HG03442 (cell line): ENCODE data around the gene CHN2.

Source experiments
- ATAC-seq: cut with Tn5 transposase; IDR thresholded peaks from one replicate; pipeline ENCODE4 v1.9.1; 2021; ENCODE audit warnings: mild to moderate bottlenecking, moderate library complexity; ENCODE audit not compliant: unreplicated experiment

CHN2 gene

DNA sequence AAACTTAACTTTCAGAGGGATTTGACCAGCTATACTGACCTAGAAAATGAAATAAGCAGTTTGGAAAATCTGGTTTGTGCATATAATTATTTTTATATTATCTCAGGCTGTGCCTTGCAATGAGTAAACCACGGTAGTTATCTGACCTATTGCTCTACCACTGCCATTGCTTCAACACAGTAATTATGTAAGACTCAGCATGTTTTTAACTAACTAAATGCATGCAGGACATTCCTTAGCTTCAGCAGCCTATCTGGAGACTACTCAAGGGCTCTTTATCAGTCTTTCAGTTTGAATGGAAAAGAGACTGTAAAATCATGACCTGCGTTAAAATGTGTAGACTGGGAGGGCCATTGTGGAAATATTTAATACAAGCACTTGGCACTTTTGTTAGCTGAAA, 22.5 kb downstream of the CHN2 start:
- no peak for ATAC-seq

DNA sequence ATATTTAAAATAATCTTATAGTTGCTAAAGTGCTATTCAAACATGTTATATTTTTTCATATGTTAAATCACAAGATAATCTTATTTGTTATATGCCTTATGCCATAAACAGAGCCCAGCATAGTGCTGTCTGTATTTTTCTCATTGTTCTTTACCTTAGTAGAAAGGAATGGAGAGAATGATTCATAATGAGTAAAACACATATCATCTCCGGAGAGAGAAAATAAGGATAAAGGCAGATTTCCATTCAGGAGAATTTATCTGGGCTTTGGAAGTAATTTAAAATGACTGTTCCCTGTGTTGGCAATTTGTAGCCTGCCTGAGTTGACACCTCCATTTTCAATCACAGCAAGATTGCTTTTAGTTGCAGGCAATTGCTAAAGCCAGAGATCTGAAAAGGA, 30.2 kb downstream of the CHN2 start:
- no peak for ATAC-seq

DNA sequence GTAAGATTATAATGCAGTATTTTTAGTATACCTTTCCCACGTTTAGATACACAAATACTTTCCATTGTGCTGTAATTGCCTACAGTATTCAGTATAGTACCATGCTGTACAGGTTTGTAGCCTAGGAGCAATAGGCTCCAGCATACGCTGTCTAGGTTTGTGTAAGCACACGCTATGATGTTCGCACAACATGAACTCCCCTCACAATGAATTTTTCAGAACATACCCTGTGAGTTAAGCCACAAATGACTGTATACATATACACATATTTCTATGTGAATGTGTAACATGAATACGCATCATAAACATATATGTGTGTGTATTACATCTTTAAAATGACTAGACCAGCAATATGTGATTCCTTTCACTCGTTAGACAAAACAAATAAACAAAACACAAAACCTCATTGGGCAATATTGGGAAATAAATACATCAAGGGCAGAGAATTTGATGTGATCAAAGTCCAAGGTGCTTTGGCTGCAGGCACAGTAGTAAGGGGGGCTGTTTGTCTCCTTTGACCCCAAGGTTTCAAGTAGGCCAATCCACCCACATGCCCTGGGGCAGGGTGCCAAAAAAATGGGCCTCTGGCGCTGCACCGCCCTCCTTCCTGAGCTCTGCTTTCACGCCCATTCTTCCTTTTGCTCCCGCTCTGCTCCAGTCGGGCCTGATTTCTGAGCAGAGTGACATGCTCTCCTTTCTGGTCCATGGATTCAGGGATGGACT, 33.9 kb downstream of the CHN2 start:
- no peak for ATAC-seq

DNA sequence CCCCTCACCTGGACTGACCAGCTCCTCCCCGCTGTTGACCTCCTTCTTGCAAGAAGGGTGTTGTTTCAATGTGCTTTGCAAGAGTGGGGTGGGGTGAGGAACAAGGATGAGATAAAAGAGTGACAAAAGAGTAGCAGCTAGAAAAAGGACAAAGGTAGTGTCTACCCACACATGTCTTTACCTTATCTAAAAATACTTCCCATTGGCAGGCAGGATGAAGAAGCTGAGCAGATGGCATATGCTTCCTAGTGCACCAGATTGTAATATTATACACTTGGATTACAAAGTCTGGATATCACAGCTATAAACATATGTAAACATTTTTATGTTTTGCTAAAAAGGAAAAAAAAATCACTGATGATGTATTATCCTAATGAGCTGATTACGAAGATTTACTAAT, 34.5 kb downstream of the CHN2 start:
- no peak for ATAC-seq

DNA sequence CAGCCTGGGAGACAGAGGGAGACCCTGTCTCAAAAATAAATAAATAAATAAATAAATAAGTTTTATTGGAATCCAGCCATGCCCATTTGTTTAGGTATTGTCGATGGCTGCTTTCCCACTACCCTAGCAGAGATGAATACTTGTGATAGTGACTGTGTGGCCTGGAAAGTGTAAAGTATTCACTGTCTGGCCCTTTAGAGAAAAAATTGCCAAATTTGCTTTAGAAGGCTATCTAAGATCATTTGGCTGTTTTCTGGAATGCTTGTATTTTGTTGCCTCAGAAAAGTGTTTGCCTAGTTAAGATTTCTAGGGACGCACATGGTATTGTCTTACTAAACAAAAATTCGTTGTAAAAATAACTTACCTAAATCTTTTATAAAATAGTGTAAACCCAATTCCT, 35.4 kb downstream of the CHN2 start:
- no peak for ATAC-seq

DNA sequence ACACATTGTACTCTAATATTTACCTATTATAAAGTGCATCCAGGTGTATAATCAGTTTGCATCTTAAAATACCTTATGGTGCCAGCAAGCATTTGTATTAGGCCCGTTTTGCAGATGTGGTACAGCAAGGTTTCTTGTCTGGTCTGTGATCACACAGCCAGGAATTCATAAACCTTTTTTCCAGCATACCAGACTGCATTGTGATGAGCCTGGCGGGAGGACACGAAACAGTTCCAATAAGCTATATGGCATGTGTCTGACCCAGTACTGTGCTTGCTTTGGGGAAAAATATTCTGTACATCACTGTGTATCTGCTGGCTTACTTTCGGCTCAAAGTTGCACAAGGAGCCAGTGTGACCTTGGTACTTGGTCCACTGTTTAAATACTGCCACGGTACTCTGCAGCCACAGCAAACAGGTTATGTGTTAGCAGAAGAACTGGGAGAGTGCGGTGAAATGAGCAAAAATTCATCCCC, 36.3 kb downstream of the CHN2 start:
- ATAC-seq = no peak

DNA sequence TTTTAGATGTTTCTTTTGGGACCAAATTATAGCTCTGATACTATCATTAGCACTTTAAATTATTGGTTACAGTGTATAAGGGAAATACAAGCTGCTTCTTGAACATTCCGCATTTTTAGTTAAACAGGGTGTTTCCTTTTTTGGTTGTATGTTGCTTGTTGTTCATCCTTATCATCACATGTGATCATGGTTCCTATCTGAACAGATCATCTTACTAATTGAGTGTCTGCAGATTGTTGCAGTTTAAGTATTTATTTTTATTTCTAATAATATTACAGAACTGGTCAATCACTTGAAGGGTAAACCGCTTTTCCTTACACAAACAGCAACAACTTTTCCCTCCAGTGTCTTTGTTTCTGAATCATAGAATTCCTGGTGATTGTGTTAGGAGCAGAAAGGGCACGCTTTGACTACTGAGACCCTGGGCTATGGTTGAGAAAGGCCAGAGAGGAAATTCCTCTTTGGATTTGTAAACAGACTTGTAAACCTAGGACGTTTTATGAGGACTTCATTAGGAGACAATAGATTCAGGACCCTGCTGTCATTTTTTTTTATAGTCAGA, 37.2 kb downstream of the CHN2 start:
- no peak for ATAC-seq

DNA sequence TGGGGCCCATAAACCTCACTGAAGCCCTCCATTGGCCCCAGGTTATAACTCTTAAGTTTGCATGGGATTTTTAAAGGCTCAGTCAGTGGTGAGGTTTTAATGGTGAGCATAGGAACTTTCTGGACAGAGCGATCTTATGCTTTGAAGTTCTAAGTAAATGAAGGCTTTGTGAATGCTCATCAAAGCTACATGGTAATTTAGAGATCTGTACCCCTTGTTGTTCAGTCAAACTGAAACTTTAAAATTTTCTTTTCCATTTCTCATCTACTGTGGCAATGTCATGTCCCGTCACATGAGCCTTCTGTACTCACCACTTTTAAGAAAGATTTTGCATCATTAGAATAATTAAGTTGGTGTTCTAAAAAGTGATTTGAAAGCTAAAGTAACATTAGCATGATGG, 39.9 kb downstream of the CHN2 start:
- ATAC-seq = no peak

DNA sequence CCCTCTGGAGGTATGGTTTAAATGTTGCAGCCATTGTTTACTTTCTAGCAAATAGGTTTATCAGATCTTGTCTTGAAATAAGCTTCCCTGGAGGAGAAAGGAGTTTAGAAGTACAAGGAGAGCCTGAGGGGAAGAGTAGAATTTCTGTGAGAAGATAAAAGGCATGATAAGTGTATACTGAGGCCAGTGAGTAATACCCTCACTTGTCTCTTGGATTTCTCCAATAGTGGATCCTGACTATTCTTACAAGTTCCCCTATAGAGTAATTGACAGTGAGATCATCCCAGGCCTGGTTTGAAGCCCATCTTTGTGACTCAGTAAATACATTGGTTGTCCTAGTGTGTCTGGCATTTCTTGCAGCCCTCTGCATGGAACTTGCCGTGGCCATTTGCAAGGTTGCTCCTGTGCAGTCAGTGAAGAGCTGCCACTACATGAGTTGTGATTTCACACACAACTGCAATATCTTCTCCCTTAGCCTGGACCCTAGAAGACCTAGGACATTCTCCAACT, 41.6 kb downstream of the CHN2 start:
- no peak for ATAC-seq

DNA sequence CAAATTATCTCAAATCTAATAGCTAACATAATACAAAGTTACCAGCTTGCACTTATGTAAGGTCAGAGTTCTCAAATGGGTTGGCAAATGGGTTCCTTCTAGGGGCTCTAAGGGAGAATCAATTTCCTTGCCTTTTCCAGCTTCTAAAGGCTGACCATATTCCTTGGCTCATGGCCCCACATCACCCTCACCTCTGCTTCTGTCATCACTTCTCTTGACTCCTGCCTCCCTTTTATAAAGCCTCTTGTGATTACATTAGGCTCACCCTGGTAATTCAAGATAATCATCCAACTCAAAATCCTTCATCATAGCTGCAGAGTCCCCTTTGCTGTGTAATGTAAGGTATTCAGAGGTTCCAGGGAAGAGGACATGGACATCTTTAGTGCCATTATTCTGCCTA, 42.1 kb downstream of the CHN2 start:
- ATAC-seq = no peak

DNA sequence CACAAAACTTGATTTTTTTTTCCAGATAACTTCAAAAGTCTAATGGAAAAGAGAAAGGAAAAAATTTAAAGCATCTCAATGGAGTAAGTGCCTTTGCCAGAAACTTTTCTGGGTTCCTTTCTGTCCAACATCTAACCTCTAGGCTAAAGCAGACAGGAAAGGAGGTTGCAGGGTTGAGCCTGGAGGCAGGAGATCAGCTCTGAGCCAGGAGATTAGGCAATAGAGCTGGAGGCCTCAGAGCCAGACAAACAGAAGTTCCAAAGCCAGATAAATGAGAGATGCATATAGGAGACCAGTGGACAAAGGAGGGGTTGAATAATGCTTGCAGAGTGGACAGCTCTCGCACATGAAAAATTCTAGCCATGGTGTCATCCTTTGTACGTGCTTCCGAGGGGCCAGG, 42.9 kb downstream of the CHN2 start:
- ATAC-seq = no peak

DNA sequence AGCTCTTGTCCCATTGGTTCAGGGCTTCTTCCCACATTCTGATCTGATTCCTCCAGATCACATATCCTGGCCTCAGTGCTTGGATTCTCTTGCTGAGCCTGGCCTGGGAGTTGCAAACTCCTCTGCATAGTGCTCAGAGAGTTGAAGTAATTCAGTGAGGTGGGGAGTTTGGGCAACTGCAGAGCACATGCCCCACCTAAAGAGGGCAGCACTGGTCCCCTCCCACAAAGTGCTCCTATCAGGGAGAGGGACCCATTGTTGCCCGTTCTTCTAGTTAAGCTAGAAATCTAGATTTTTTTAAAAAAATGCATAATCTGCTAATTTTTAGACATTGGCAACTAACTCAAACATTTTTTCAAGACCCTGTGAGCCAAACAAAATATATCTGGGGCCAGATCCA, 45.1 kb downstream of the CHN2 start:
- ATAC-seq = no peak

DNA sequence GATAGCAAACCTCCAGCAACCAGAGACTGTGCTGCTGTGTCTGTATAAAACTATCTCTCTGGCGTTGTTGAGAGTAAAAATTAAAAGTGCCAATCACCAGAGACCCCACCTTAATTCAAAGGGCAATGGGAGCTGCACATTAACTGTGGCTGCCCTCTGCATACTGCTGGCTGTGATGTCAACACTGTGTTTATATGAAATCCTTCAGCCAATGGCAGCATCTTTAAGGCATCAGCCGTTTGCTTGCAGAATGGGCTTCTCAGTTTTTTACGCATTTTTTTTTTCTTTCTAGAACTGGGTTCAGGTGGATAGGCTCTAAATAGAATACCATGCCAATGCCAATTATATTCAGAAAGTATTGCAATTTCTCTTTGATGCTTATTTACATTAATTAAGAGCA, 47.7 kb downstream of the CHN2 start:
- ATAC-seq = no peak

DNA sequence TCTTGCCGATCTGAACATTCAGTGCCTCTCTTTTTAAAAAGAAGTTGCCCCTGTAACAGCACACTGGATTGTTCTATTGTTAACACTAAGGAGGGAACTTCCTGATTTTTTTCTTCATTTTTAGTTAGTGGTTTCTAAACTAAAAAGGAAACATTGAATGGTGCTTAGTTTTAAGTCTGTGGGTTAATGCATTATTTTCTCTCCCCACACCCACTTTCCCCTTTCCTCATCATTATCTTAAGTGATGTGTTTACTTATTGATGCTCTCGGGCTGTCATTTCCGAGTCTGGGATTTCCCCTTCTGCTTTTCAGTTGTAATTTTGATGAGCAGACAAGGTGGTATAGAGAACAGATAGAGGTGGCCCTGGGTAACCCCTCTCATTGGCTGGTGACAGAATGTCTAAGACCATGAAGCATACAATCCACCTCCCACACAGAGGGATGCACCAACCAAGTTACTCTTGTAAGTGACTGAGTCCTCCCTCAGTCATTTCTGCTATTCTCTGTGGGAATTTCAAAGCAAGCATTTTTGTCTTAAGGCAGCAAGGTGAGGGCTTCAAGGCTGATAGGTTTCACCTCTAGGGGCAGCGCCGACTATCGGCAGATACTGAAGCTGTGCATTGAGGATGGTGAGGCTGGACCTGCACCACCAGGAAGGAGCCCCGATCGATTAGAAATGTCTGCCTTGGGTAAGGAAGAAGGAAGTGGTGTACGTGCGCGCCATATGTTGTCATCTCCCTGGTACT, 49.5 kb downstream of the CHN2 start:
- ATAC-seq = no peak

DNA sequence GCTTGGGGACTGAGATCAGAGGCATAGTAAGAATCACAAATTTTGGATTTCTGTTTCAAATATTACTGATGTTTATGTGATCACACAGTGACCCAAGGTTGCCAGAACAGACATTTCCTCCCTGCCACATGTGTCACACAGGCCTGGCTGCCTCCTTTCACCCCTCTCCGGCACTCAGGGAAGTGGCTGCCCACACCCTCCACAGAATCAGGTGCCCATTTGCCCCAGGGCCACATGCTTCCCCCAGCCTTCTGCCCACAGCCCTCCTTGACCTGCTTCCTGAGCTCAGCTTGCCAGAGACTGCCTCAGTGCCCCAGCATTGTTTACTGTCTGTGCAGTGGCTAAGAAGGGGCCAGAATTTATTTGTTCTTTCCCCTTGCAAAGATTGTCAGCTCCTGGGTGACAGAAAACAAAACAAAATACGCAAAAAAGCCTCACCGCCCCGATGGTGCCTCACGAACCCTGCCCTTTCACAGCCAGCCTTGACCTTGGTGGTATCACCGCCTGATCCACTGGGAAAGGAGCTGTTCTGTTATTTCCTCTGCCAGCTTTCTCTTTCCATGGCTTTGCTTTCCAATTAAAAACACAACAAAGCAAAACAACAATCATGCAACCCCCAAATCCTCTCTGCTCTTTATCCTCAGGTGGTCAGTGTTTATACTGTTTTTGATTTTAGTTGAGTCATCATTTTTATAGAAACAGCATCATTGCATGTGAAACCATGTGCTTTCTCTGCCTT, 52.8 kb downstream of the CHN2 start:
- ATAC-seq = no peak

DNA sequence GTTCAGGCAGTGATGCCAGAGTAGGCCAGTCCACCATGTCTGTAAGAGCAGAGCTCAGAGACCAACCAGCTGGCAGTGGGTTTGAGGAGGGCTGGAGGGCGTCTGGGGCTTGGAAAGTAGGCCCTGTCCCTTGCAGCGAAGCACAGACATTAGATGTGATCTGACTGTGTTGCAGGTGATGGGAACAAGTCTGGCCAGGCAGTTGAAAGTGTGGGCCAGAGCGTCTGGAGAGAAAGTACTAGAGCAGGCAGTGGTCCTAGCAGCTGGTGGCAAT, 53.3 kb downstream of the CHN2 start:
- no peak for ATAC-seq

DNA sequence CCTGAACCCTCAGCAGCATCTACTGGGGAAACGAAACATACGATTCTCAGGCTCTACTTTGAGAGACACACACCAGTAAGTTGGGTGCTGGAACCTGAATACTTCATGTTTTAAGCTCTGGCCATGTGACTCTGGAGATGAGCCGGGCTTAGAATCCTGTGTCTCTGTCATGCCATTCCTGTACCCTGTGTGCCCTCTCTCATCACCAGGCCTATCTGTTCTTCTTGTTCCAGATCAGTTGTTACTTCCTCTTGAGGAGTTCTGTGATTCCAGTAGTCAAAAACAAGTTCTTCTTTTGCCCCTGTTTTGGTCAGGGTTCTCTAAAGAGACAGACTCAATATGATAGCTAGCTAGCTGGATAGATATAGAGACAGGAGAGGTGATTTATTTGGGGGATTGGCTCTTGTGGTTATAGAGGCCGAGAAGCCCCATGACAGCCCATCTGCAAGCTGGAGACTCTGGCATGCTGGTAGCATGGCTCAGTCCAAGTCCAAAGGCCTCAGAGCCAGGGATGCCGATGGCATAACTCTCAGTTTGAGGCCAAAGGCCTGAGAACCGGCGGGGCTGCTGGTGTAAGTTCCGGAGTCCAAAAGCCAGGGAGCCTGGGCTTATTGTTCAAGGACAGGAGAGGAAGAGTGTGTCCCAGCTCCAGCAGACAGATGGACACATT, 54.3 kb downstream of the CHN2 start:
- ATAC-seq = no peak

DNA sequence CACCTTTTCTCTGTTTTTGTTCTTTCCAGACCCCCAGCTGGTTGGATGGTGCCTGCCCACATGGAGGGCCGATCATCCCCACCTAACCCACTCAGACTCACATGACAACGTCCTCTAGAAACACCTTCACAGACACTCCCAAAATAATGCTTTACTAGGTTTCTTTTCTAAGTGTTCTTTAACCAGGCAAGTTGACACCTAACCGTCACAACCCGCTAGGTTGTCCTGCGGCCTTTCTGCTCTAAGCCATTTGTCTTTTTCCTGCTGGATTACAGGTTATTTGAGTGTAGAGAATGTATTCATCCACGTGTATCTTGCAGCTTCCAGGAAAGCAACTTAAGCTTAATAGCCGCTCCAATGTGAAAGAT, 54.8 kb downstream of the CHN2 start:
- ATAC-seq = no peak

DNA sequence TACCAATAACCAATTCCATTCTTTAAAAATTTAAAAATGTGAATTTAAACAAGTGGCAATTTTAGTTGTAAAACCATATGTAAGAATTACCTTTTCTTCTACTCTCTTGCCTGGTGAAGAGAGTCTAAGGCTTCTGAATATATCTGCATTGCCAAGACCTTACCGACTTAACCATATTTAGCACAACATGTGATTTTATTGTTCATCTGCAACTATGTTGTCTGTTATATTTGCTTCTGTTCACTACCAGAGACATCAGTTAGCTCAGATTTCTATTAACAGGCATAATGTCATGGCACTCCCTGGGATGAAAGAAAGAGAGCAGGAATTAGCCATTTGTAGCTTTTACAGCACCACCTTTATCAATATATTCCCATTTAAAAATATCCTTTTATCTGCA, 55.3 kb downstream of the CHN2 start:
- no peak for ATAC-seq

DNA sequence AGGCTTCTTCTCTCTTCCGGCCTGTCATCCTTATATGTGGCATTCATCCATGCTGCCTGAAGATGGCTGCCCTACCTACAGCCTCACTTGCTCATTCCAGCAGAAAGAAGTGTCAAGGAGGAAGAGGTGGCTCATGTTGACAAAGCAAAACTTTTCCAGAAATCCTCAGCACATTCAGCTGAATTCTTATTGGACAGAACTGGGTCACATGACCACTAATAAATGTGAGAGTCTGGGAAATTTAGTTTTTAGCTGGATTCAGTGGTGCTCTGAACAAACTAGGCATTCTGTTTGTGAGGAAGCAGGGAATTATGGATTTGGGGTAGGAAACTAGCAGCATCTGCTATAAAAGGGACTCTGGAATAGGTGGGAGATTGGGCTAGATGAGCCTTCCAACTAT, 58.6 kb downstream of the CHN2 start:
- no peak for ATAC-seq

DNA sequence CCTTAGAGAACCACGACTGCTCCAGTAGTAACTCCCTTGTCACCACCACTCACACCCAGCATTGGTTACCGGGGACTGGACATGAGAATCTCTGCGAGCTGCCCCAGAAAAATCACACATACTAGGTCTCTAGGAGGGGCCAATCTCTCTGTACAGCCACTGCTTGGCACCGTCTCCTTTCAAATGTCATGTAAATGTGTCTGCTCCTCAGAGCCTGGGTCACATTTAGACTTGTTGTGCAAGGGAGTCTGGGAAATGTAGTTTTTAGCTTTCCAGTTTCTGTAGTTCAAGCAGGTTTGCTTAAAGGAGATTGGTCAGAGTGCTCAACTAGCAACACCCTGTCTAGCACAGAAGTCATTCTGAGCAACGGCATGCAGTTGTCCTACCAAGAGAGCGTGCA, 60.0 kb downstream of the CHN2 start:
- ATAC-seq = no peak
